CD8-positive, alpha-beta memory T cell (primary cell): ENCODE measurements around the gene TEX47. TPM values are rescaled to one million over a fixed set of nuclear protein-coding genes. Genes with fewer than 3 reads are reported as not detected.

Experiments used
- CTCF ChIA-PET: fragments of 350-600 bp; sonication (Branson Sonifier 250); formaldehyde crosslinking; loops from one replicate; lab custom pipeline; 2021; ENCODE audit warnings: antibody characterized with exemption; lab: Charles Lee
- POLR2A ChIA-PET: fragments of 350-600 bp; sonication (Branson Sonifier 250); formaldehyde crosslinking; loops from one replicate; lab custom pipeline; 2021; ENCODE audit warnings: antibody characterized with exemption; lab: Charles Lee
- DNase-seq, 5 donors: peaks; one replicate each; pipeline versions ENCODE4 v3.0.0 to v3.0.0-alpha.2; 2020 to 2022; ENCODE audit warnings: mixed read lengths in 1 of 5
- H3K27ac ChIP-seq: one replicate; pipeline ENCODE4 v1.7.0; 2013; ENCODE audit warnings: low read depth, mild to moderate bottlenecking, low read length, moderate library complexity
- H3K27me3 ChIP-seq: 2 replicates; pipeline ENCODE4 v1.7.0; 2013; ENCODE audit warnings: low read length, mild to moderate bottlenecking; ENCODE audit not compliant: insufficient read depth, poor library complexity, severe bottlenecking
- H3K36me3 ChIP-seq: 2 replicates; pipeline ENCODE4 v1.7.0; 2013; ENCODE audit warnings: mild to moderate bottlenecking, low read length, moderate library complexity; ENCODE audit not compliant: insufficient read depth
- H3K4me1 ChIP-seq: 2 replicates; pipeline ENCODE4 v1.7.0; 2013; ENCODE audit warnings: mild to moderate bottlenecking, low read length, moderate library complexity; ENCODE audit not compliant: insufficient read depth
- H3K4me3 ChIP-seq: 2 replicates; pipeline ENCODE4 v1.7.0; 2013; ENCODE audit warnings: mild to moderate bottlenecking, low read length
- H3K9me3 ChIP-seq: 2 replicates; pipeline ENCODE4 v1.7.0; 2013; ENCODE audit warnings: mild to moderate bottlenecking, low read length
- H3K27ac Mint-ChIP-seq, 8 donors: one replicate each; pipeline ENCODE4 v1.8.0; 2020 to 2021; ENCODE audit warnings: mixed read lengths in 8 of 8, mild to moderate bottlenecking in 6 of 8, inconsistent platforms in 3 of 8, moderate library complexity in 3 of 8
- H3K27me3 Mint-ChIP-seq, 2 donors: one replicate each; pipeline ENCODE4 v1.8.0; 2020 to 2021; ENCODE audit warnings: mixed read lengths in 2 of 2, mild to moderate bottlenecking in 1 of 2, moderate library complexity in 1 of 2
- H3K36me3 Mint-ChIP-seq, 3 donors: one replicate each; pipeline ENCODE4 v1.8.0; 2020 to 2021; ENCODE audit warnings: mixed read lengths in 3 of 3, inconsistent platforms in 1 of 3, mild to moderate bottlenecking in 1 of 3
- H3K4me1 Mint-ChIP-seq, 3 donors: one replicate each; pipeline ENCODE4 v1.8.0; 2020 to 2021; ENCODE audit warnings: mixed read lengths in 3 of 3, inconsistent platforms in 1 of 3, mild to moderate bottlenecking in 1 of 3
- H3K4me3 Mint-ChIP-seq, 7 donors: one replicate each; pipeline ENCODE4 v1.8.0; 2020 to 2021; ENCODE audit warnings: mixed read lengths in 7 of 7, mild to moderate bottlenecking in 6 of 7, moderate library complexity in 4 of 7, inconsistent platforms in 2 of 7
- H3K9me3 Mint-ChIP-seq, 5 donors: one replicate each; pipeline ENCODE4 v1.8.0; 2020 to 2022; ENCODE audit warnings: mixed read lengths in 5 of 5, mild to moderate bottlenecking in 3 of 5, moderate library complexity in 2 of 5, inconsistent platforms in 1 of 5
- polyA plus RNA-seq: library from polyadenylated mRNA; unstranded; fragments of 300-500 nt; fragmentation: Illumina TruSeq; gene quantifications from one replicate; pipeline ENCODE4 v1.2.3, GENCODE V29; 2021
- total RNA-seq, 2 experiments: library from RNA; stranded (reverse); gene quantifications; one replicate each; pipeline ENCODE4 v1.2.3, GENCODE V29; 2021

Gene TEX47
- total and polyA plus RNA-seq, 3 experiments from 2014 or later = not detected

DNA sequence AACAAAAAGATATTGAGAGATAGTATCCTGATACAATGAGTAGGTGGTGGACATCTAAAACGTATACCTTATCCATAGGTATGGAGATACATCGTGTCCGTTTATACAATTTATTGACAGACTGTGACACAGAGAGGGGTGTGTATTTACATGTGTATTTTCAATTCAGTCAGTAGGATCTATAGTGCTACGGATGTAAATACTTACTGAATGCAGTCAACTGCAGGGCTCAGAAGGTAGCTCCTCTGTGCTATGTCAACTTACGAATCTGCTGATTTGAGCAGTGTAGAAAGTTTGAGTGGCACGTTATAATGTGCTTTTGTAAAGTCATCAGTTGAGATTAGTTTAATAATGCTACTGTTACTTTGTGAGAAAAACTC, 35.4 kb downstream of the TEX47 start:
- H3K4me1 Mint-ChIP-seq = peaks cover 0 to 4% (median 1%) of the 10 kb centered on the region in 3 donors
- Histone ChIP-seq H3K4me3 (no peak overlapping the region), H3K27ac (no peak overlapping the region), H3K9me3 (no peaks in the 10 kb centered on the region), H3K4me1 (no peaks in the 10 kb centered on the region), H3K36me3 (no peaks in the 10 kb centered on the region), H3K27me3 (no peaks in the 10 kb centered on the region)
- peak overlapping the region in 2 of 7 donors; percentile 20 to 21 for H3K4me3 Mint-ChIP-seq
- peaks cover 21 to 29% of the 10 kb centered on the region in 2 donors for H3K27me3 Mint-ChIP-seq
- CTCF ChIA-PET = no interaction called here
- POLR2A ChIA-PET = no interaction called here
- peak overlapping the region in 1 of 8 donors; percentile 35 for H3K27ac Mint-ChIP-seq
- DNase-seq = no peak
- H3K9me3 Mint-ChIP-seq = peaks cover 0 to 6% (median 2%) of the 10 kb centered on the region in 5 donors
- no peaks in the 10 kb centered on the region for H3K36me3 Mint-ChIP-seq

DNA sequence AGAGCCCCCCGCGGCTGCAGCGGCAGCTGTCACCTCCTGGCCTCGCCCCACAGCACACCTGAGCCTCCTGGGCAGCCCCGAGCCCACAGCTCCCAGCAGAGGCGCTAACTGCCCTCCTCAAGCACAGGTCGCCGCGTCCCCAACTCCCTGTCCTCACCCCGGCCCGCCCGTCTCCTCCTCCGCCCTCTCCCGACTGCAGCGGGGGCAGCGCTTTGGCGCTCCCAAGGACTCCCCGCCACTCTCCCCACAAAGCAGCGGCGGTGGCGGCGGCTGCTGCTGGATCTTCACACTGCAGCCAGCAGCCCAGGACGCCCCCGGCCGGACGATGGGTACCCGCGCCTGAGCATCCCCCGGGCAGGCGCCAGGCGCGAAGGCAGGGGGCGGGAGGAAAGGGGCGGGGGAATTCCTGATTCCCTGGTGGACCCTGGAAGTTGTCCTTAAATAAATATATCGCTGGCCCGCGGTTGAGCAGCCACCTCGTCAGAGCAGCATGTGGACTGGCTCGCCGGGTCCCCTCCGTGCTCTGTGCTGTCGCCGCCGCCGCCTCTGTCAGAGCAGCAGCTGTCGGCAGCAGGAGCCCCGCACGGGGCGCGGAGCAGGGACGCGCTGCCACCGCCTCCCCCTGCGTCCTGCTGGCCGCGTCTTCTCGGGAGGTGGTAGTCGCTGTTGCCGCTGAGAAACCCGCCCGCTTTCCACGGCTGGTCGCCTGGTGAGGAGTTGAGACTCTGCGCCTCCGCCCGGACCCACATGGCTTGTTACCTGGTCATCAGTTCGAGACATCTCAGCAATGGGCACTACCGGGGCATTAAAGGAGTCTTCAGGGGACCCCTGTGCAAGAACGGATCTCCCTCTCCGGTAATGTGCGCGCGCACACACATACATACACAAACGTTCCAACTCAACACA, 36.1 kb downstream of the TEX47 start, which contains the start of gene ZNF804B:
TSS of gene ZNF804B (plus strand) at position 471 of the 906 bp plus-strand sequence. CDS start at position 748, 277 bp downstream.
- Histone ChIP-seq H3K4me1 (no peaks in the 10 kb centered on the region), H3K36me3 (no peaks in the 10 kb centered on the region), H3K27ac (no peak within 1 kb of the TSS), H3K9me3 (no peaks in the 10 kb centered on the region), H3K4me3 (no peak within 1 kb of the TSS), H3K27me3 (no peaks in the 10 kb centered on the region)
- peaks cover 0 to 6% (median 2%) of the 10 kb centered on the region in 5 donors for H3K9me3 Mint-ChIP-seq
- peaks cover 22 to 29% of the 10 kb centered on the region in 2 donors for H3K27me3 Mint-ChIP-seq
- peak within 1 kb of the TSS in 1 of 8 donors; percentile 35 for H3K27ac Mint-ChIP-seq
- peak within 1 kb of the TSS in 2 of 7 donors; percentile 20 to 21 for H3K4me3 Mint-ChIP-seq
- H3K4me1 Mint-ChIP-seq = peaks cover 0 to 4% (median 1%) of the 10 kb centered on the region in 3 donors
- ChIA-PET CTCF (no interaction called here), POLR2A (no interaction called here)
- H3K36me3 Mint-ChIP-seq = no peaks in the 10 kb centered on the region
- peak in 1 of 5 donors; percentile 40 for DNase-seq

DNA sequence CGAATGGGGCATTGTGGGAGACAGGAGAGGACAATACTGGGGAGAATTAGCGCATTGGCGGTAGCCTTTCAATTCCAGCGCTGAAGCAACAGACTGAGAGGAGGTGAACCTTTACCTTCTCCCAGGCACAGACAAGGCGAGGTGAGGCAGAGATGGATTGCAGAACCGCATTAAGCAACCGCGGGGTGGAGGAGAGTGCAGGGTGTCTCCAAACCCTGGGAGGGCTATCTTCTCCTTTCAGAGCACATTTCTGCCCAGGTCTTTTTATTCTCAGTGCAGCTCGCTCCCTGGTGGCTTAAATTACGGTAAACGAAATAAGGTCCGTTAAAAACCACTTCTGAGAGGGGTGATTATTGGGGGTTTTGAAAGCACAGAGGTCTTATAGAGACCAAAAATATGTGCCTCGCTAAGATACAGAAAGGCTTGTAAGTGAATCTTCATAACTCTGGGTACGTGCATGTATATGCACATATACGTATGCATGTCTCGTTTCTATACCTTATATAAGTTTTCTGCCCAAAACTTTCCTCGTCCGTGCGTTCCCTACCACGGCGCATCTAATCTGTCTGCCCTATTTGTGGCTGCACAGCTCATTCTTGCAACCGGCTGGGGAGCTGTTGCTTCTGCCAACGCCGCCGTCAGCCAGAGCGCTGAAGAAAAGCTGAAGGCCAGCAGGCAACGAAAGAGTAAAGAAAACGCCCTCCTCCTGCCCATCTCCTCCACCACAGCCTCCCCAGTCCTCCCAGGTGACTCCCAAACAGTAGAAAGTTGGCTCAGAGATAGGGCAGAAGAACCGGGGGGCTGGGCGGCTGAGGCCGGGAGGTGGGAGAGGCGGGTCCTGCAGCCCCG, 36.9 kb downstream of the TEX47 start:
- H3K4me3 Mint-ChIP-seq = no peak overlapping the region
- Histone ChIP-seq H3K27me3 (no peaks in the 10 kb centered on the region), H3K36me3 (no peaks in the 10 kb centered on the region), H3K27ac (no peak overlapping the region), H3K4me3 (no peak overlapping the region), H3K9me3 (no peaks in the 10 kb centered on the region), H3K4me1 (no peaks in the 10 kb centered on the region)
- ChIA-PET POLR2A (no interaction called here), CTCF (no interaction called here)
- DNase-seq = no peak
- peaks cover 0 to 6% (median 2%) of the 10 kb centered on the region in 5 donors for H3K9me3 Mint-ChIP-seq
- H3K4me1 Mint-ChIP-seq = peaks cover 0 to 4% (median 1%) of the 10 kb centered on the region in 3 donors
- H3K36me3 Mint-ChIP-seq = no peaks in the 10 kb centered on the region
- H3K27ac Mint-ChIP-seq = no peak overlapping the region
- H3K27me3 Mint-ChIP-seq = peaks cover 26 to 29% of the 10 kb centered on the region in 2 donors

DNA sequence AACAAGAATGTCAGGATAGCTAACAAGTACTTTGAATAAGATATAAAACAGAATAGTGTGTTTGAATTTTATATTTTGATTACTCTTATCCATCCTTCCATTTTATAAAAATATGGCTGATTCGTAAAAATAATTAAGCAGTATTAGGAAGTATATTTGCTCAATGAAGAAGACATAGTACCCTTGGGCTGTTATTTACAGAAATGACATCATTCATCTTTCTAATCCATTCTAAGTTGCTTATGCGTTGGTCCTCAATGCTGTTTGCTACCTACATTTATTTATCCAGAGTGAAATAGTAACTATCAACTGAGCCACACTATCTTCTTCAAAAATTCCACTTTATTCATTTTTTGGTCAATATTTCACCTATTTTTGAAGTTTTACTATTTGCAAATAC, 38.2 kb downstream of the TEX47 start:
- H3K36me3 Mint-ChIP-seq = no peaks in the 10 kb centered on the region
- H3K36me3 ChIP-seq = no peaks in the 10 kb centered on the region
- H3K27ac ChIP-seq = no peak overlapping the region
- H3K4me1 ChIP-seq = no peaks in the 10 kb centered on the region
- H3K27me3 ChIP-seq = no peaks in the 10 kb centered on the region
- H3K27ac Mint-ChIP-seq = no peak overlapping the region
- no peaks in the 10 kb centered on the region for H3K9me3 ChIP-seq
- peaks cover 0 to 6% (median 2%) of the 10 kb centered on the region in 5 donors for H3K9me3 Mint-ChIP-seq
- H3K4me3 ChIP-seq = no peak overlapping the region
- POLR2A ChIA-PET = no interaction called here
- peaks cover 26 to 29% of the 10 kb centered on the region in 2 donors for H3K27me3 Mint-ChIP-seq
- H3K4me3 Mint-ChIP-seq = no peak overlapping the region
- CTCF ChIA-PET = no interaction called here
- DNase-seq = no peak
- H3K4me1 Mint-ChIP-seq = peaks cover 0 to 4% (median 1%) of the 10 kb centered on the region in 3 donors

DNA sequence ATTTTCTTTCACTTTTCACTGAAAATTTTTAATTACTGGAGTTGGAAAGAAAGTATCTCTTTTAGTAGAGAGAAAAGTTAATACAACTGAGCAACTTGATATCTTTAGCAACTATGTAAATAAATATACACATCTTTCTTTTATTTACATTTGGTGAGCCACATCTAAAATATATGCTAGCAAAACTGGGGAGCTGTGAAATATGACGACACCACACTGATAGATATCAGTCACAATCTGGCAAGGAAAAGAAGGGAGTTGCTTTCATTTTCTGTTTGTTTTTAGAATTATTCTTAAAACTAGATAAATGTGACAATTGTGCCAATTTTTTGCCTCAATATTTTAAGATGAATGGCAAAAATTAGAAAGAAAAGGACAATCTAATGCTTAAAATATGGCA, 38.7 kb downstream of the TEX47 start:
- DNase-seq = no peak
- Mint-ChIP-seq H3K27ac (no peak overlapping the region), H3K4me1 (peaks cover 0 to 4% (median 1%) of the 10 kb centered on the region in 3 donors), H3K36me3 (no peaks in the 10 kb centered on the region), H3K27me3 (peaks cover 26% of the 10 kb centered on the region in 2 donors), H3K4me3 (no peak overlapping the region), H3K9me3 (peaks cover 0 to 6% (median 2%) of the 10 kb centered on the region in 5 donors)
- ChIA-PET POLR2A (no interaction called here), CTCF (no interaction called here)
- H3K36me3 ChIP-seq = no peaks in the 10 kb centered on the region
- H3K27me3 ChIP-seq = no peaks in the 10 kb centered on the region
- H3K4me1 ChIP-seq = no peaks in the 10 kb centered on the region
- H3K4me3 ChIP-seq = no peak overlapping the region
- no peaks in the 10 kb centered on the region for H3K9me3 ChIP-seq
- H3K27ac ChIP-seq = no peak overlapping the region

DNA sequence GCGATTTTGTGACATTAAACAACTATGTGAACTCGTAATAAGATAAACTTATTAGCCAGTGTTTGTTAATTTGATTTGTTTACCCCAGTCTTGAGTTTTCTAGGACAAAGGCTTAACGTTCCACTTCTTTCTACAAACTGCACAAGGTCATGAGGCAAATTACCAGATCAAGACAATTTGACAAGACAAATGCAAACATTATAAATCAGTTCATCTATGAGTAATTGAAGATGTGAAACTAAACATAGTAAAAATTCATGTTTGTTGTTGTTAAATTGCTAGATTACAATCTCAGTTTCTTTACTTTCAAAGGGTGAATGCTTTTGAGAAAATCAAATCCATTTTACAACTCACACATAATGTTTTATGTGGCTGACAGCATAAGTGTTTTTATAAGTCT, 49.4 kb downstream of the TEX47 start:
- no peak overlapping the region for H3K27ac ChIP-seq
- no peaks in the 10 kb centered on the region for H3K9me3 ChIP-seq
- DNase-seq = no peak
- no peaks in the 10 kb centered on the region for H3K4me1 ChIP-seq
- POLR2A ChIA-PET = no interaction called here
- Mint-ChIP-seq H3K36me3 (no peaks in the 10 kb centered on the region), H3K4me3 (no peak overlapping the region), H3K27ac (no peak overlapping the region), H3K27me3 (no peaks in the 10 kb centered on the region), H3K4me1 (no peaks in the 10 kb centered on the region), H3K9me3 (peaks cover 0 to 4% (median 0%) of the 10 kb centered on the region in 5 donors)
- H3K4me3 ChIP-seq = no peak overlapping the region
- CTCF ChIA-PET = no interaction called here
- no peaks in the 10 kb centered on the region for H3K27me3 ChIP-seq
- H3K36me3 ChIP-seq = no peaks in the 10 kb centered on the region
